GM20000 (cell line): Measurements from ENCODE around the gene HOXB9.
A peak's percentile ranks its signal among the peaks of the same experiment; 100 is the strongest.

ENCODE experiments used
- DNase-seq: peaks from one replicate; pipeline ENCODE4 v3.0.0; 2012; ENCODE audit warnings: low spot score
- TF ChIP-seq, protein P1 (sequence below): IDR thresholded peaks from 2 replicates; pipeline ENCODE4 v1.5.1; 2012; ENCODE audit warnings: mild to moderate bottlenecking, control low read depth; ENCODE audit errors: extremely low read depth, missing control alignments

The HOXB9 gene

GRCh38 chr17:48647103-48647962, 21.2 kb upstream of the HOXB9 start:
- peak; percentile 60 for DNase-seq
- TF ChIP-seq, protein P1, sequence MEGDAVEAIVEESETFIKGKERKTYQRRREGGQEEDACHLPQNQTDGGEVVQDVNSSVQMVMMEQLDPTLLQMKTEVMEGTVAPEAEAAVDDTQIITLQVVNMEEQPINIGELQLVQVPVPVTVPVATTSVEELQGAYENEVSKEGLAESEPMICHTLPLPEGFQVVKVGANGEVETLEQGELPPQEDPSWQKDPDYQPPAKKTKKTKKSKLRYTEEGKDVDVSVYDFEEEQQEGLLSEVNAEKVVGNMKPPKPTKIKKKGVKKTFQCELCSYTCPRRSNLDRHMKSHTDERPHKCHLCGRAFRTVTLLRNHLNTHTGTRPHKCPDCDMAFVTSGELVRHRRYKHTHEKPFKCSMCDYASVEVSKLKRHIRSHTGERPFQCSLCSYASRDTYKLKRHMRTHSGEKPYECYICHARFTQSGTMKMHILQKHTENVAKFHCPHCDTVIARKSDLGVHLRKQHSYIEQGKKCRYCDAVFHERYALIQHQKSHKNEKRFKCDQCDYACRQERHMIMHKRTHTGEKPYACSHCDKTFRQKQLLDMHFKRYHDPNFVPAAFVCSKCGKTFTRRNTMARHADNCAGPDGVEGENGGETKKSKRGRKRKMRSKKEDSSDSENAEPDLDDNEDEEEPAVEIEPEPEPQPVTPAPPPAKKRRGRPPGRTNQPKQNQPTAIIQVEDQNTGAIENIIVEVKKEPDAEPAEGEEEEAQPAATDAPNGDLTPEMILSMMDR: no peak

DNA sequence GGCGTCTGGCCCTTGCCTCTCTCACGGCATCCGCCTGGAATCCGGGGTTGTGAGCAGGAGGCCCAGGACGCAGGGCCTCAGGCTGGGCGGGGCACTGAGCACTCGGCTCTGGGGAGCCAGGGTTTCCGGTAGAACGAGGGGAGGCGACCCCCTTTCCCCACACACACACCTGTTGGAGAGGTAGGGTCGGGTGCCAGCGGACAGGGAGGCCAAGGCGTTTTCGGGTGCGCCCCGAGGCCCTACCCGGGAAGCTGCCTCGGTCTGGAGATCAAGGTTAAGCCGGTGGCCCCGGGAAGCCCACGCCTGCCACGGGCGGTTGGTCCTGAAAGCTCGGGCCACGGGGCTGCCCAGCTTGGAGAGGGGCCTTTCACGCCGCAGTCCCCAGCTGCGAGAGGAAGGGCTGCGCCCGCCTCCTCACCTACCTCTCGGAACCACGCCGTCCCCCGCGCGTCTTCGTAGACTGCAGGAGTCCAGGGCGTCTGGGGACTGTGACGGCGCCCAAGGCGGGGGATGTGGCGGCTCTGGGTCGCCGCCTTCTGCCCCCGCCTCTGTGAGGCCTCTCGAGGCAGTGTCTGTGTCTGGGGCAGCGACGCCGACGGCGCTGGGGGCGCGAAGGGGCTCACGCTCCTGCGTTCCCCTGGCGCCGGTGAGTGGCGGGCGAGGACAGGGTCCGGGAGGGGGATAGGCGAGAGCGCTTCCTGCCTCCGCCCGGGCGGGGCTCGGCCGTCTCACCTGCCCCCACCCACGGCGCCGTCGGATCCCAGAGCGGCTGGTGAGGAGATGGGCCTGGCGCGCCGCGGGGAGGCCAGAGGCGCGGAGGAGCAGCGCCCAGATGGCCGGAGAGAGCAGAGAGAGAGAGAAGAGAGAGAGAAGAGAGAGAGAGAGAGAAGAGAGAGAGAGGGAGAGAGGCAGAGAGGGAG, 20.3 kb upstream of the HOXB9 start:
- DNase-seq: peak; percentile 75
- TF ChIP-seq, protein P1: no peak

- TF ChIP-seq, protein P1: no peak
- DNase-seq: peak; percentile 9
These were observed 19.6 kb upstream of the HOXB9 start for GRCh38 chr17:48645639-48646182.

GRCh38 chr17:48644910-48645557, 18.9 kb upstream of the HOXB9 start:
- peak; percentile 23 for DNase-seq
- TF ChIP-seq, protein P1: no peak

GRCh38 chr17:48644159-48644558, 18.0 kb upstream of the HOXB9 start:
- peak; percentile 10 for DNase-seq
- TF ChIP-seq, protein P1: no peak

- TF ChIP-seq, protein P1: no peak
- DNase-seq: peak; percentile 7
These were observed 17.5 kb upstream of the HOXB9 start for GRCh38 chr17:48643697-48644012.
